GM18505 (cell line): Measurements from ENCODE around the gene TSPAN18.

Source experiments
- ATAC-seq: cut with Tn5 transposase; IDR thresholded peaks from one replicate; pipeline ENCODE4 v1.9.1; 2021; ENCODE audit not compliant: unreplicated experiment
- POLR2A ChIP-seq: IDR thresholded peaks from 4 replicates; pipeline ENCODE4 v1.6.1; 2011; ENCODE audit warnings: borderline replicate concordance; ENCODE audit not compliant: insufficient read depth, insufficient read length; ENCODE audit errors: extremely low read depth

The TSPAN18 gene

GRCh38 chr11:44930588-44931302 is 204.0 kb downstream of the TSPAN18 start:
- TF ChIP-seq POLR2A = no peak
- no peak for ATAC-seq

- no peak for ATAC-seq
- no peak for TF ChIP-seq POLR2A
Observed at GRCh38 chr11:44931466-44931865, 204.7 kb downstream of the TSPAN18 start.

- no peak for ATAC-seq
- TF ChIP-seq POLR2A = no peak
Observed at GRCh38 chr11:44934110-44934509, 207.3 kb downstream of the TSPAN18 start.

- no peak for TF ChIP-seq POLR2A
- no peak for ATAC-seq
Observed at GRCh38 chr11:44934735-44935250, 208.0 kb downstream of the TSPAN18 start.

GRCh38 chr11:44936525-44936924 is 209.8 kb downstream of the TSPAN18 start:
- no peak for TF ChIP-seq POLR2A
- no peak for ATAC-seq

GRCh38 chr11:44936951-44937543 is 210.3 kb downstream of the TSPAN18 start:
- no peak for ATAC-seq

GRCh38 chr11:44938066-44938691 is 211.4 kb downstream of the TSPAN18 start:
- no peak for ATAC-seq

More at GRCh38 chr11:44936951-44937543, 210.3 kb downstream of the TSPAN18 start:
- TF ChIP-seq POLR2A = no peak

GRCh38 chr11:44939673-44940395 is 213.1 kb downstream of the TSPAN18 start:
- ATAC-seq = no peak
- TF ChIP-seq POLR2A = no peak

More at GRCh38 chr11:44938066-44938691, 211.4 kb downstream of the TSPAN18 start:
- no peak for TF ChIP-seq POLR2A

GRCh38 chr11:44940404-44940803 is 213.6 kb downstream of the TSPAN18 start:
- ATAC-seq = no peak
- TF ChIP-seq POLR2A = no peak

GRCh38 chr11:44940835-44941234 is 214.1 kb downstream of the TSPAN18 start:
- no peak for TF ChIP-seq POLR2A
- ATAC-seq = no peak

- no peak for ATAC-seq
- no peak for TF ChIP-seq POLR2A
Observed at GRCh38 chr11:44941259-44942021, 214.7 kb downstream of the TSPAN18 start.
